Loucy (cell line): ENCODE data around the gene LRRC10B.

ENCODE experiments used
- H2AFZ ChIP-seq: fragments of 200-600 bp; sonication (generic); 2 replicates; pipeline ENCODE4 v1.6.0; 2016; ENCODE audit warnings: antibody characterized with exemption, mild to moderate bottlenecking, low read length, moderate library complexity
- H3F3A ChIP-seq: fragments of 200-600 bp; 2 replicates; pipeline ENCODE4 v1.6.0; 2016; ENCODE audit warnings: antibody characterized with exemption, low read depth, mild to moderate bottlenecking
- H3K27me3 ChIP-seq: fragments of 200-600 bp; sonication (generic); 2 replicates; pipeline ENCODE4 v1.6.1; 2014; ENCODE audit warnings: low read length, mild to moderate bottlenecking; ENCODE audit not compliant: insufficient read depth, poor library complexity, severe bottlenecking
- H3K36me3 ChIP-seq: fragments of 200-600 bp; sonication (generic); 2 replicates; pipeline ENCODE4 v1.6.1; 2016; ENCODE audit warnings: low read length; ENCODE audit not compliant: insufficient read depth
- H3K4me1 ChIP-seq: fragments of 200-600 bp; sonication (generic); 2 replicates; pipeline ENCODE4 v1.5.1; 2014; ENCODE audit warnings: low read length, mild to moderate bottlenecking; ENCODE audit not compliant: insufficient read depth, poor library complexity, severe bottlenecking
- H3K4me2 ChIP-seq: fragments of 200-600 bp; sonication (generic); 2 replicates; pipeline ENCODE4 v1.6.0; 2014; ENCODE audit warnings: antibody characterized with exemption, low read length, low read depth, mild to moderate bottlenecking; ENCODE audit not compliant: poor library complexity, severe bottlenecking
- H3K4me3 ChIP-seq: fragments of 200-600 bp; sonication (generic); 2 replicates; pipeline ENCODE4 v1.5.1; 2014; ENCODE audit warnings: low read length, mild to moderate bottlenecking, mixed read lengths; ENCODE audit not compliant: poor library complexity, severe bottlenecking
- H3K79me2 ChIP-seq: fragments of 200-600 bp; sonication (generic); 2 replicates; pipeline ENCODE4 v1.6.1; 2014; ENCODE audit warnings: low read length; ENCODE audit not compliant: insufficient read depth
- H3K9ac ChIP-seq: fragments of 200-600 bp; sonication (generic); 2 replicates; pipeline ENCODE4 v1.6.0; 2014; ENCODE audit warnings: mild to moderate bottlenecking, low read depth, low read length, moderate library complexity; ENCODE audit not compliant: poor library complexity, severe bottlenecking
- H3K9me2 ChIP-seq: fragments of 200-600 bp; sonication (generic); replicated peaks from 2 replicates; pipeline ENCODE4 v1.6.1; 2016; ENCODE audit warnings: low read depth, low read length, mixed read lengths
- H3K9me3 ChIP-seq: fragments of 200-600 bp; sonication (generic); 2 replicates; pipeline ENCODE4 v1.6.1; 2014; ENCODE audit warnings: mild to moderate bottlenecking, antibody characterized with exemption, low read length, low read depth; ENCODE audit not compliant: insufficient read depth
- H4K20me1 ChIP-seq: fragments of 200-600 bp; sonication (generic); 2 replicates; pipeline ENCODE4 v1.6.0; 2014; ENCODE audit warnings: antibody characterized with exemption, low read length, mild to moderate bottlenecking; ENCODE audit not compliant: insufficient read depth, poor library complexity, severe bottlenecking
- CTCF ChIP-seq: fragments of 200-600 bp; sonication (generic); conservative IDR thresholded peaks from 2 replicates; pipeline ENCODE4 v1.5.1; 2014; ENCODE audit warnings: mild to moderate bottlenecking, antibody characterized with exemption, low read length
- EZH2phosphoT487 ChIP-seq: fragments of 200-600 bp; IDR thresholded peaks from 2 replicates; pipeline ENCODE4 v1.6.1; 2018; ENCODE audit warnings: antibody characterized with exemption, mild to moderate bottlenecking, moderate library complexity, borderline replicate concordance

The LRRC10B gene

GRCh38 chr11:61543606-61544306 lies 35.2 kb downstream of the LRRC10B start:
- H3K36me3 ChIP-seq = no peaks in the 10 kb centered on the region
- no peaks in the 10 kb centered on the region for H4K20me1 ChIP-seq
- no peak for TF ChIP-seq CTCF
- no peak for TF ChIP-seq EZH2phosphoT487
- H3K9me3 ChIP-seq = no peaks in the 10 kb centered on the region
- H3K9ac ChIP-seq = no peak overlapping the region
- H3F3A ChIP-seq = no peaks in the 10 kb centered on the region
- no peak overlapping the region for H2AFZ ChIP-seq
- H3K4me2 ChIP-seq = no peak overlapping the region
- no peaks in the 10 kb centered on the region for H3K27me3 ChIP-seq
- peaks cover 9% of the 10 kb centered on the region for H3K4me1 ChIP-seq
- H3K4me3 ChIP-seq = no peak overlapping the region
- H3K79me2 ChIP-seq = no peaks in the 10 kb centered on the region
- no peaks in the 10 kb centered on the region for H3K9me2 ChIP-seq

GRCh38 chr11:61544466-61544865 lies 35.9 kb downstream of the LRRC10B start:
- no peaks in the 10 kb centered on the region for H3K36me3 ChIP-seq
- no peak overlapping the region for H3K4me2 ChIP-seq
- H3K9ac ChIP-seq = no peak overlapping the region
- H3K4me3 ChIP-seq = no peak overlapping the region
- H3K79me2 ChIP-seq = no peaks in the 10 kb centered on the region
- H3K4me1 ChIP-seq = peaks cover 9% of the 10 kb centered on the region
- no peaks in the 10 kb centered on the region for H3K27me3 ChIP-seq
- H4K20me1 ChIP-seq = no peaks in the 10 kb centered on the region
- no peaks in the 10 kb centered on the region for H3K9me2 ChIP-seq
- TF ChIP-seq EZH2phosphoT487 (no peak), CTCF (no peak)
- no peaks in the 10 kb centered on the region for H3F3A ChIP-seq
- H3K9me3 ChIP-seq = no peaks in the 10 kb centered on the region
- H2AFZ ChIP-seq = no peak overlapping the region

GRCh38 chr11:61545341-61545740 lies 36.8 kb downstream of the LRRC10B start:
- Histone ChIP-seq H3F3A (no peaks in the 10 kb centered on the region), H3K9me3 (no peaks in the 10 kb centered on the region), H3K79me2 (no peaks in the 10 kb centered on the region), H3K36me3 (no peaks in the 10 kb centered on the region), H4K20me1 (no peaks in the 10 kb centered on the region), H3K4me1 (peaks cover 9% of the 10 kb centered on the region), H3K4me2 (no peak overlapping the region), H3K4me3 (no peak overlapping the region), H3K9me2 (no peaks in the 10 kb centered on the region), H3K9ac (no peak overlapping the region), H2AFZ (no peak overlapping the region), H3K27me3 (no peaks in the 10 kb centered on the region)
- TF ChIP-seq CTCF (peak; percentile 69), EZH2phosphoT487 (no peak)
